CD1c-positive myeloid dendritic cell (primary cell): ENCODE measurements around the gene SWT1.

Source experiments
- DNase-seq: peaks from one replicate; pipeline ENCODE4 v3.0.0-alpha.2; 2016; ENCODE audit errors: extremely low spot score

SWT1 gene

DNA sequence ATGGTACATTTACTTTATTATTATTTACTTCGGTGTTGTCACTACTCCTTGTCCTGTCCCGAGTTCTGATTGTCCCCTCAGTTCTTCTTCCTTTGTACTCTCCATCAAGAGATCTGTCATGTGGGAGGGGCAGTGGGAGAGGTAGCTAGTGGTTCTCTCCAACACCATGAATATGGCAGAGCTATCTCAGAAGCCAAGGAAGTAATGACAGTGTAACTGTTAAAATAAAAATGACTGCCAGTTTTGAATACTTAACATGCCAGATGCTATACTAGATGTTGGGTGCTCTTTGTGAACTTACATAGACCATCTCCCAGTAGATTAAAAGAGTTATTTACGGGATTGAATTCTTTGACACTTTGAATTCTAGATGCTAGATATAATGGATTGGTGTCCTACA is 131.5 kb downstream of the SWT1 start:
- DNase-seq: no peak

DNA sequence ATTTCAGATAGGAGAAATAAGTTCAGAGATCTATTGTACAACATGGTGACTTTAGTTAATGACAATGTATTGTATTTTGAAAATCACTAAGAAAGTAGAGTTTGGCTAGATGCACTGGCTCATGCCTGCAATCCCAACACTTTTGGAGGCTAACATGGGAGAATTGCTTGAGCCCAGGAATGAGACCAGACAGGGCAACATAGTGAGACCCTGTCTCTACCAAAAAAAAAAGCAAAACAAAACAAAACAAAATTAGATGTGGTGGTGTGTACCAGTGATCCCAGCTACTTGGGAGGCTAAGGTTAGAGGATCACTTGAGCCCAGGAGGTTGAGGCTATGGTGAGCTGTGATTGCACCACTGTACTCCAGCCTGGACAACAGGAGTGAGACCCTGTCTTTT is 132.9 kb downstream of the SWT1 start:
- DNase-seq: no peak

DNA sequence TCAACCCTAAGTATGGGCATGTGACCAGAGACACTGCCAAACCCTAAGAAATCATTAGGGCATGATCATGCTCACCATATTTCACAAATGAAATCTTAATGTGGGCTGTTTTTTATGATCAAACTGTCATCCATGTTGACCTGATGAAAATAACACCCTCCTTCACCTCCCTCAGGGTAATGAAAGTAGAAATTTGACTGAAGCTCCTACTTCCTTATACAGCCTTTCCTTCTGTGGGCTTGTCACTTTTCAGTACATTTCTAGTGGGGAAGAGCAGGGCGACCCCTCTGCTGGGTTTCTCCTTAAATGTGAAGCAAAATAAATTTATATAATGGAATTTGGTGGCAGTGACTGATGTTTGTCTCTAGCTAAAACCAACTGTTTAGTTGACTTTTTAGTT is 134.2 kb downstream of the SWT1 start:
- DNase-seq: no peak

DNA sequence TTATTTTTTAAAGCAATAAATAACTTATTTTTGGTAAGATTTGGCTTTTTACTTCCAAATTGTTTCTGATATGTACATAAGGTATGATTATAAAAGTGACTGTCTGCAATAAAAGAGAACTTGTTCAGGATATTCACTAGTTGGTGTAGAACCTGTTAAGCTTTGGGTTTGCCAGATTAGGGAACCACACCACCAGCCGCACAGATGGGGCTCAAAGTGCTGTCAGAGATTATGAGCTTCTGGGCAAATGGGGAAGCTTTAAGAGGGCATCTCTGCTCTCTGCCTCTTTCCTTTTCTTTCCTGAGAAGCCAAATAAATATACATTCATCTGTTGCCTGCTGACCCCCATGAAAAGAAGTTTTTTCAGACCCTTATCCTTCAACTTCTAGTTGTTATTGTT is 134.7 kb downstream of the SWT1 start:
- DNase-seq: peak; percentile 54

DNA sequence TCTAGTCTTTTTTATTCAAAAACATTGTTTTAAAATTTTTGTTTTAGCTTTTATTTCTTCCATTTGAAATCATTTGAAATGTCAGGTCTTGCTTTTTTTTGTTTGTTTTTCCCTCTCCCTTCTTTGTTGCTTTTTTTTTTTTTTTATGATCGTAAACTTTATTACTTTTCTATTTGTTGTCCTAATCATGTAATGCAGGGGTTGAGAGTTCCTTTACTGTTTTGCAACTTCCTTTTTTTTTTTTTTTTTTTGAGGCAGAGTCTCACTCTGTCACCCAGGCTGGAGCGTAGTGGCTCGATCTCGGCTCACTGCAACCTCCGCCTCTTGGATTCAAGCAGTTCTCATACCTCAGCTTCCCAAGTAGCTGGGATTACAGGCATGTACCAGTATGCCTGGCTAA is 135.3 kb downstream of the SWT1 start:
- peak; percentile 24 for DNase-seq

DNA sequence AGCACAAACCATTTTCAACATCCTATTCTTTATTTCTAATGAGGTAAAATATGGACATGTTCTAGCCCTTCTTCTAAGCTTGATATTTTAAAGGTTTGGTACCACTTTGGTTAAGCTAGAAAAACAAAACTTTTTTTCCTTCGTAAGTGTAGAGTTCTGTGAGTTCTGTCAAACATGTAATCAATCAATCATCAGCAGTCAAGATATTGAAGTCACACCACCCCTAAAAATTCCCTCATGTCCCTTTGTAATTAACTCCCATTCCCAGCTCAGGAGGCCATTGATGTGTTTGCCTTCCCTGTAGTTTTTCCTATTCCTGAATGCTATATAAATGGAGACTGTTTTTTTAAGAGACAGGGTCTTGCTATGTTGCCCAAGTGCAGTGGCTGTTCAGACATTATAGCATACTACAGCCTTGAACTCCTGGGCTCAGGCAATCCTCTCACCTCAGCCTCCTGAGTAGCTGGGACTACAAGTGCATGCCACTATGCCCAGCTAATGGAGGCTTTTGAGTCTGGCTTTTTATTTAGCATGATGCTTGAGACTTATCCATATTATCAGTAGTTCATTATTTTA is 137.1 kb downstream of the SWT1 start:
- no peak for DNase-seq

DNA sequence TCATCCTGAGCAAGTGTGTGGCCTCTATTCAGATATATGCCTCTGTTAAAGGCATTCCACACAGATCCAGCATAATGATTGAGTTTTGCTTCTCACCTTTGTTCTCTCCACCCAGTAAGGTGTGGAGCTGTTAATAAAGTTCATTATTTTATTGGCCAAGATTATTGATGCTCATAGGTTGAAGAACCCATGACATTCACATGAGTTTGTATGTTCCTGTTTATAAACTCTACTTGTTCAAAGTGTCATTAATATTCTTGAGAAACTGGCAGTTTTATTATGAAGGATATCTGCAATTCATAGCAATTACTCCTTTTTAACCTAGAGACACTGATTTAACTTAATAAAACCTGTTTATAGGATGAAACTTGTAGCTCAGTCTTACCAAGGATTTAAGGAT is 138.1 kb downstream of the SWT1 start:
- no peak for DNase-seq

DNA sequence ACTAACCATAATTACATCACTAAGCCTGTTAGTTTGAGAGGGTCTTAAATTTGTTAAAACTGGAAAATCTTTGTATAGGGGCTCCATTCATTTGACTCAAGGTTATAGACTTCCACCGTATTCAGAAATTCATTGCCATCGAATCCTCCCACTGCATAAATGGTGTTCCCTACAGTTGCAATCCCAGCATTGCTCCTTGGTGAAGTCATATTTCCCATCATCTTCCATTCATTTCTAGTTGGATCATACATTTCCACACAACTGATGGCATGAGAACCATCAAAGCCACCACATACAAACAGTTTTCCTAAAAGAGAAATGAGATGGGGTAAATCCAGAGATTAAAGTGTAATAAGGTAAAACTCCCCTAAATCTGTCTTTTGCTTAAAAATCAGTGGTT is 141.0 kb downstream of the SWT1 start:
- DNase-seq: no peak

DNA sequence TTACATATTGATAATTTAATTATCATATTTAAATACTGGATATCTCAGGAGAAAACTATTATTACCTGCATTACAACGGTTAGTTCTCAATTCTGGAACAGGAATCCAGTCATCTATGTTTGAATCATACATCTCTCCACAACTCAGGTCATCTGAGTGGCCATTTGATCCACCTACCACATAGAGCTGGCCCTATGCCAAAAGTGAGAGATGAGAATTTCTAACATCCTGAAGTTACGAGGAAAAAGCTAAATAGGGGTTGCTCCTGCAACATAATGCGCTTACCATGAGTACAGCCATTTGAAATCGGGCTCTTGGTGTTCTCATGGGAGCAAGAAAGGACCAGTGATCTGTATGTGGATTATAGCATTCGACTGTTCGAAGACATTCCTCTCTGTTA is 143.2 kb downstream of the SWT1 start:
- DNase-seq: no peak

DNA sequence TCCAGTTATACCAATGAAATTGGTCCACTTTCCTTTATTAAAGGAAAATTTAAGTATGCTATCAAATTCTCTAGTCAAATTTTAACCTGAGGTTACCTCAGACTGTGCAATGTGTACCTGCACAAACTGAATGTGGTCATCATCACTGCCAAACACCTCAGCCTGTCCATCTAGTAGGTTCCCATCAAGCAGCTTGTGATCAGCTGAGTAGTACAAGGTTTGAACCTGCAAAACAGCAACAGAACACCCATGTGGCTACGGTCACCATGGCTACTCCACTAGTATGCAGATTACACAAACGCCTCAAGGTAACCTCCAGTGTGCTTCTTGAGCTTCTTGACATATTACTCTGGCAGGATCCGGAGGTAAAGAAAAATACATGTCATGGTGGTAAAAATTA is 148.5 kb downstream of the SWT1 start:
- DNase-seq: no peak

DNA sequence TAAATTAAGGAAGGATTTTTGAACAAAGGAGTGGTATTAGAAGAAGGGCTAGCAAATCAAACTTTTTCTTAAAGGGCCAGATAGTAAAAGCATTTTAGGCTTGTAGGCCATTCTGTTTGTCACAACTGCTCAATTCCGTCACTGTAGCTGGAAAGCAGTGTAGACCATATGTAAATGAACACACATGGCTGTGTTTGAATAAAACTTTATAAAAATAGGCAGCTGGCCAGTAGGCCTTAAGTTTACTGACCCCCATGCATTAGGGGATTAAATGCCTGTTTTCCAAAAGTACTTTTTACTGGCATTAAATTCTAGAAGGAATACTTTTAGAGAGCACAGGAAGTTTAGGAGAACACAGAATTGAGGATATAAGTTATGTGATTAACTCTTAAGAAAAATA is 151.2 kb downstream of the SWT1 start:
- no peak for DNase-seq

DNA sequence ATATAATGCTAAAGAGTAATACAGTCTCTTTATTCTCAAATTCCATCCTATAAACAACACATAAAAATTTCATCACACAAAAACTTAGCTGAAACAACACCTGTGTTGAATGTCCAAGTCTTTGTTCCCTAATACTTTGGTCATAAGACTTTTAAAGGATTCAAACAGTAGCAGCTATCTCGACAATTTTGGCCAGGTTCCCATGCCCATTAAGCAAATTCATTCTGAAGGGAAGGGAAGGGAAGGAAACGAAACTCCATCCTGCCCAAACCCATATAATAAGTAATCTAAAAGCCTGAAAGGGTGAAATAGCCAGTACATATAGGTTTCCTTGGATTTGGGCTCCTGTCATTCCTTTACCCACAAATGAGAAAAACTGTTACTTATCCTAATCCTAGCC is 152.6 kb downstream of the SWT1 start:
- no peak for DNase-seq

DNA sequence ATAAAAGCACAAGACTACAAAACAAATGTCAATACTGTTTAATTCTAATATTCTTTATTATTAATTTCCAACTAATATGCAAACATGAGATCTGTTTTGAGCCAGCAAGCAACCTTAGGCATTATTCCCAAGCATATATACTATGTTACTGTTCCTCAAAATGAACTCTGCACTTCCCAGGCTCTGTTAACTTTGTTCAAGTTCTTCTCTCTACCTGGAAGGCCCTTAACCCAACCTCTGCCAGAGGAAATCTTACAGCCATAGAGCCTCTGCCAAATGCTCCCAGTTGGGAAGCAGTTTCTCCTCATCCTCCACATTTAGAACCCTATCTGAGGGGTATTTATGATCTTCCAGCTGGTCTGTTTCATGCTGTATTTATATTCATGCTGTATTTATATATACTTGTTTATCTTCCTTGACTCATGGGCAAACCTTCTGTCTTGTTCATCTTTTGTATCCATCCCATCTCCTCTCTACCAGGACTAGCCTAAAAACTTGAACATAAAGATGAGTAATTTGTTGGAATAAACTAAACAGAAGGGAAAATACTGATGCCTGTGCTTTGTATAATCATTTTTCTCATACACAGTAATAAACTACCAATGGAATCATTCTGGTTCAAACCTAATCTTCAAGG is 154.7 kb downstream of the SWT1 start:
- no peak for DNase-seq

DNA sequence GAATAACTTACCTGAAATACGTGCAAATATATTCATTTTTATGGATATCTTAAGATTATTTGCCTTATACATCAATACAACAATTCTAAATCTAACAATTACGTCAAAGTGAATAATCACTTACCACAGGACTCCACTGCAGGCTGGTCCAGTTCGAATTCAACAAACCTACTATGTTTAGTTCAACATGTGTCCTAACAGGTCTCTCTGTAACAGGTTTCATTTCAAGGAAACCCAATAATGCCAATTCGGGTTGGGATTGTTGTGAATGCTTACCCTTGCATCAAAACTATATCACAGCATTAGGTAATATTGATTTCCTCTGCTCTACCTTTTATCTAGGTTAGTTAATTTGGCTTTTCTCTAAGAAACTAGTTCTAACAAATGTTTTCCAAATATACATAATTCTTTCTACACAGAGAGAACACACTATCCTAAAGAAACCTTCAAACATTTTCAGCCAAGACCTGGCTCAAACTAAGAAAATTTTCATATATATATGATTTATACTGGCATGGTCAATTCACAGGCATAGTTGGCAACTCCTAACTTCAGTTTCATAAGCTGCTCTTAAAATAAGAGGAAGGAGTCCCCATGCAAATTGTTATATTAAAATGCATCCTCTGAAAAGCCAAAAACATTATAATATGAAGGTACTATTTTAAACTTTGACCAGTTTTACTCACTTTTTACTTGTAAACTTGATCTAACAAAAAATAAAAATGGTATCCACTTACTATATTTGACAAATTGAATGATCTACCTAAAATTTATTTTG is 155.6 kb downstream of the SWT1 start:
- peak; percentile 39 for DNase-seq

DNA sequence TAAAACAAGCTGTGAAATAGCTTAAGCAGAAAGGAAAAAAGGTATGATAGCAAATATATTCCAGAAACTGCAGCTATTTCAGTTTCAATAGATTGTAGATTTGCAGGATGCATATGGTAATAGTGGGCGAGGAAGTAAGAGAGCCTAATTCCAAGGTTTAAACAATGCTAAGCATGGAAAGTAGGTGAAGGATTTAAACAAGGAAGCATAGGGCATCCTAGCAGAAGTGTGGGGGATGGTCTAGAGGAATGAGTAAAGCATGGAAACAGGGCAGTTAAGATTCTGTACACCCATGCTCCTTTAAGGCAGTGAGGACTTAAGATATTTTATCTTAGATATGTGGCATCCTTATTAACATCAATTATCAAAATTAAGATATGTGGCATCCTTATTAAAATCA is 157.4 kb downstream of the SWT1 start:
- peak; percentile 43 for DNase-seq

DNA sequence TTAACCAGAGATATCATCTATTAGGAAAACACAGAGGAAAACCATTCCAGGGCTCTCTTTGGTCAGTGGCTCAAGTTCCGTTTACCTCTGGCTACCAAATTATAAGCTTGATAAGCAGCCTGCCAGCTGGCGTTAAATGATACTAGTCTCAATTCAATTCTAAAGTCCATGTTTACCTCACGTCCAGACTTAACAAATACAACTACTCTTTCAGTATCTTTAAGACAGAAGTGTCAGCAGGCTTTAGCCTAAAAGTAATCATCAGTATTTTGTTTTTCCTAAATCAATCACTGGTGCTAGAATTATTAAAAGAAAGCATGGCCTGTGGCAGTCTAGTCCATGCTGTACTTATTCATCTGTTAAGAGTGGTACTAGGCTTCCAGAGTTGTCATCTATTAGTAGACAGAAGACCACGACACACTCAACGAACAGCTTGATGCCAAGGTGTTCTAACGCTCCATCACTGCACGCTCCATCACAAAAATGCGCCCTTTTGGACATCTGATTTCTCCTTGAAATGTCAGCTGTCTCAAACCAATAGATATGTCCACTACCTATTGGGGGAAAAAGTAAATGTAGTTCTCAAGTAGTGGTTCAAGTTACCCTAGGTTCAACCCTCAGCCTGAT is 158.6 kb downstream of the SWT1 start:
- DNase-seq: peak; percentile 30

DNA sequence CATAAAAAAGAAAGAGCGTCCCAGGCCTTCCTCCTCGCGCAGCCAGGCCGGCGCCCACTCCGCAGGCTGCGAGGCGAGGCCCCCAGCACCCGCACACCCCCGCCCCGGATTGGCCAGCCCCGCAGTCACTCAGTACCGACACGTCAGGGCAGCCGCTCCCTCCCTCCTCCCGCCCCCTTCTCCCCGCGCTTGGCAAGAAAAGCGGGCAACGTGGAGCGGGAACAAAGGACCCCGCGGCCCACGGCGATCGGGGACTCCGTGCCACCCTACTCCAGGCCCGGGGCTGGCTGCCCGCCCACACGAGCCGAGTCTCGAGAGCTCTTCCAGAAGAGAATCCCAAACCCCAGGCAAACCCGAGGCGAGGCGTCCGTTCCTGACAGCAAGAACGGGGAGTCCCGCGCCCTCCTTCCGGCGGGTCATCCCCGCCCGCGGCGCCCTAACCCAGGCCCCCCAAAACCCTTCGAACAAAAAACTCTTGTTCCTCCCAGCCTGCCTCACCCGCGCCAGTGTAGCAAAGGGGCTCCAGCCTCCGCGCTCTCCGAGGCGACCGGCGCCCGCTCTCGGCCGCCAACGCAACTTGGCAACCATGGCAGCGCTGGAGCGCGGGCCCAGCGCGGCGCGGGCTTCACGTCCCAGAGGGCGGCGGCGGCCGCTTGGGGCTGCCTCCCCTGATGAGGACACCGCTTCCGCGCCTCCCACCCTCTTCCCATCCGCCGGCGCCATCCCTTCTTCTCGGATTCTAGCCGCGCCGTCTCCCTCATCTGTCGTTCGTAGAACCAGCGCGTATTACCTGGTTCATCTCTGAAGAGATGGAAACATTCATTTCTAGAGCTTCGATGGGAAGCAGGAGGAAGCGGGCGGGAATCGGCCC is 159.4 kb downstream of the SWT1 start:
- DNase-seq: peak; percentile 90

DNA sequence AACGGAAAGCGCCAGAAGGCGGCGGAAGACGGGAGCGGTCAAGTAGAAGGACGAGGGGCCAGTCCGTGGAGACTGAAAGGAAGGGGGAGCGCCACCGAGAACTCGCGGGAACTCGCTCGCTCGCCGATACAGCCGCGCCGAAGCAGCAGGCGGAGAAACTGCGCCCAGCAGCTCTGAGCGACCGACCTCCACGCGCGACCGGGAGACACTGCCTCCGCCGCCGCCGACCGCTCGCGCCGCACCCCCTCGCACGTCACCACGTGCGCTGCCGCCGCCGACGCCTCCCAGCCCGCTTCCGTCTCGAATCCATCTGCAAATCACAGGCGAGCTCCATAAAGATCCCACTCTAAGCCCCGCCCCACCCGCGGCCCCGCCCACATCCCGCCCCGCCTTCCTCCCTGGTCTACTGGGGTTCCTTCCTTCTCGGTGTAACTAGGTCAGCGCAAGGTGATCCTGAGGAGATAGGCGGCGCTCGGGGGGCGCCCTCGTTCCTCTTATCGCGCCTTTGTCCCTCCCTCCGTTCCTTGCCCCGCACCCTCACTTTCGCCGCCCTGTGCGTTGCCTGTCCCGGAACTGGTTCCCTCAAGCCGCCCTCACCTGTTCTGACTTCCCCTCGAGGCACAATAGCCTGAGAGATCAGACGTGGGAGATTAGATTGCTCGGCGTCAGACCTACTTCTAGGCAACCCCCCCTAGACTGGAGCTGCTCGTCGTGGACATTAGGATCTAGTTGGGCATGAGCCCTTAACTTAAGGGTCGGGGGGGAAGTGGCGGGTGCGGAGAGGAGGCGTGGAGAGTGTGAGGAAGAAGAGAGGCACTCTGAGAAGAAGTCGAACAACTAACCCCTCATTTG is 160.3 kb downstream of the SWT1 start, which contains the start of gene IVNS1ABP:
IVNS1ABP (minus strand) TSS at position 210 of the 852 bp plus-strand sequence. CDS start 7,750 bp downstream, outside the sequence.
- DNase-seq: peak; percentile 96

DNA sequence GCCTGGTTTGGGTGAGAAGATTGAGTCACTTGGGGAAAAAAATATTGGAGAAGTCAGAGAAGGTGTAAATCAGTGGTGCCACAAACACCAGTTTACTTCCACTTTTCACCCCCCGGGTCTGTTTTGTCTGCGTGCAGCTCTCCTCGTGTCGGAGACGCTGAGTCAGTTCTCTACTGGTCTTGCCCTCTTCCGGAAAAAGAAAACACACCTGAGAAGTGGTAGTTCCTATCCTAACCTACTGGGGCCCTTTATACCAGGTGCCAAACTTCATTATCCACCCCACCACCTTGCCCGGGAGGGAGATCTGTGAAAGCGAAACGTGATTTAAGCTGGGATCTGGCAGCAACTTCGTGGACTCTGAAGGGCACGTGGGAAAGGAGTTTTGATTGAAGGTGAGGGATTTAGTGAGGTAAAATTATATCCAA is 160.9 kb downstream of the SWT1 start:
- DNase-seq: peak; percentile 89

DNA sequence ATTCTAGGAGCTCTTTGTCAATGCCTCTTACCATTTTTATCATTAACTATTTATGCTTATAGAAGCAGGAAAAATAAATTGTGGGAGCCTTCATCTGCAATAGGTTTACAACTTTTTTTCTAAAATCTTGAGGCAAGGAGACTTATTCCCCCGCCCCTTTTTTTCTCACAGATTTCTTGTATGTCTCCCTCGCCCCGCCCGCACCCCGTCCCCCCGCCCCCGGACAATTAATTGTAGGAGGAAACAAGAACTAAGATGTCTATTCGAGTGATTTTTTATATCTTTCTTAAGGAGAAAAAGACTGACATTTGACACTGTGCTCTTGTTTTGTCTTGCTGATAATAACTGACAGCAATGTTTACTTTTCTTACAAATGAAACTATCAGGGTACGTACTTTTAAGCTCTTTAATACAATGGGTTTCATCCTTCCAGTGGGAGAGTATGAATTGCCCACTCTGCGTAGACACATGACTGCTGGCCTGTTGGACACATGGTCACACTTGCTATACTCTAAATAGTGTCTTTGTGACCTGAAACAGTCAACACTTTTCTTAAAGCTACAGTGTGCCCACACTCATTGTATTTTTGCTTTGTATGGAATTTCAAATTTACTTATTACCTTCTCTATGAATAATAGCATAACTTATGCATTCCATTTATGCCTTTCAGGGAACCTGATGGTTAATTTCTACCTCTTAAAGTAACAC is 161.6 kb downstream of the SWT1 start:
- no peak for DNase-seq
